Measurements from ENCODE around the gene TUBGCP3. TPM values are rescaled to one million over a fixed set of nuclear protein-coding genes. Genes with fewer than 3 reads are reported as not detected.

The TUBGCP3 gene
- total RNA-seq, 1 donor, result 17.0 TPM

- Histone ChIP-seq H3K4me3 (ENCODE audit: insufficient read depth, low read length) (no peak overlapping the region), H3K27me3 (ENCODE audit: insufficient read depth, low read length) (no peaks in the 10 kb centered on the region), H3K4me2 (ENCODE audit: insufficient read depth, low read length) (no peak overlapping the region), H3K9me3 (ENCODE audit: low read depth, low read length) (no peaks in the 10 kb centered on the region), H3K36me3 (ENCODE audit: insufficient read depth, low read length) (peaks cover 24% of the 10 kb centered on the region), H3K27ac (ENCODE audit: low read depth, low read length) (no peak overlapping the region), H3K79me2 (ENCODE audit: insufficient read depth, low read length) (no peaks in the 10 kb centered on the region), H4K20me1 (ENCODE audit: insufficient read depth, low read length) (no peaks in the 10 kb centered on the region), H2AFZ (ENCODE audit: low read length) (no peak overlapping the region), H3K4me1 (ENCODE audit: insufficient read depth, low read length) (no peaks in the 10 kb centered on the region)
- no peak for DNase-seq (ENCODE audit: insufficient read length, low spot score, missing footprints)
- no peak for TF ChIP-seq CTCF (IDR thresholded peaks at IDR 0.05; ENCODE audit: extremely low read depth, low read depth, low read length)
Measured at GRCh38 chr13:112519517-112520060, 68.4 kb downstream of the TUBGCP3 start.

DNA sequence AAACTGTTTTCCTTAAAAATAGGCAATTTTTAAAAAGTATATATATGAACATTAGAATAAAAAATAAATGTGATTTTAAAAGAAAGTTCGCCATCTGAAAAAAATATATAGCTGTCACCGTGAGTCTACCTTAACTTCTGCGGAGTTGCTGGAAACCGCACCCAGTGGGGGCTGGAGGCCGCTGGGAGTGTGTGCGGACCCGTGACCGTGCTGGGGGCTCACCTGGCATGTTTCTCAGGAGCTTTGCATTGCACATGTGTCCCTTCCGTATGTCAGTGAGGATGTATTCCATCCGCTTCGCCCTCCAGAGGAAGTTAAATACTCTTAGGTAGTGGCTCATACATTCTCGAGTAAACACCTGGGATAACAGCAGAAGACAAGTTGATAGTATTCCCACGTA lies 71.7 kb downstream of the TUBGCP3 start:
- no peak for TF ChIP-seq CTCF (IDR thresholded peaks at IDR 0.05; ENCODE audit: extremely low read depth, low read depth, low read length)
- H3K4me1 ChIP-seq (ENCODE audit: insufficient read depth, low read length), result peaks cover under 1% of the 10 kb centered on the region
- no peaks in the 10 kb centered on the region for H3K79me2 ChIP-seq (ENCODE audit: insufficient read depth, low read length)
- H3K36me3 ChIP-seq (ENCODE audit: insufficient read depth, low read length), result peaks cover 22% of the 10 kb centered on the region
- H3K4me2 ChIP-seq (ENCODE audit: insufficient read depth, low read length), result no peak overlapping the region
- H3K9me3 ChIP-seq (ENCODE audit: low read depth, low read length), result no peaks in the 10 kb centered on the region
- H2AFZ ChIP-seq (ENCODE audit: low read length), result no peak overlapping the region
- H4K20me1 ChIP-seq (ENCODE audit: insufficient read depth, low read length), result no peaks in the 10 kb centered on the region
- DNase-seq (ENCODE audit: insufficient read length, low spot score, missing footprints), result no peak
- H3K4me3 ChIP-seq (ENCODE audit: insufficient read depth, low read length), result no peak overlapping the region
- no peaks in the 10 kb centered on the region for H3K27me3 ChIP-seq (ENCODE audit: insufficient read depth, low read length)
- no peak overlapping the region for H3K27ac ChIP-seq (ENCODE audit: low read depth, low read length)

DNA sequence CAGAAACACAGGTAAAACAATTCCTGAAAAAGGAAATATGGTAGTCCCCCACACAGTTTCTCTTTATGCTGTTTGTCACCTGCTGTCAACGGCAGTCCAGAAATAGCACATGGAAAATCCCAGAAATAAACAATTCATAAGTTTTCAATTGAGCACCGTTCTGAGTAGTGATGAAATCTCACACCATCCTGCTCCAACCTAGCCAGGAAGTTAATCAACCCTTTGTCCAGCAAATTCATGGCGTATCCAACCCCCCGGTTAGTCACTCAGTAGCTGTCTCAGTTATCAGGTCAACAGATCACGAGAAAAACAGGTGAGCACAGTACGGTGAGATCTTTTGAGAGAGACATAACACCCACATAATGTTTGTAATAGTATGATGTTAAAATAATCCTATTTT lies 74.2 kb downstream of the TUBGCP3 start:
- Histone ChIP-seq H3K36me3 (ENCODE audit: insufficient read depth, low read length) (peaks cover 18% of the 10 kb centered on the region), H2AFZ (ENCODE audit: low read length) (no peak overlapping the region), H3K4me1 (ENCODE audit: insufficient read depth, low read length) (peaks cover 8% of the 10 kb centered on the region), H3K4me2 (ENCODE audit: insufficient read depth, low read length) (no peak overlapping the region), H3K79me2 (ENCODE audit: insufficient read depth, low read length) (no peaks in the 10 kb centered on the region), H3K27me3 (ENCODE audit: insufficient read depth, low read length) (no peaks in the 10 kb centered on the region), H3K4me3 (ENCODE audit: insufficient read depth, low read length) (no peak overlapping the region), H3K27ac (ENCODE audit: low read depth, low read length) (no peak overlapping the region), H3K9me3 (ENCODE audit: low read depth, low read length) (no peaks in the 10 kb centered on the region), H4K20me1 (ENCODE audit: insufficient read depth, low read length) (no peaks in the 10 kb centered on the region)
- no peak for DNase-seq (ENCODE audit: insufficient read length, low spot score, missing footprints)
- TF ChIP-seq CTCF (IDR thresholded peaks at IDR 0.05; ENCODE audit: extremely low read depth, low read depth, low read length), result no peak

- Histone ChIP-seq H3K9me3 (ENCODE audit: low read depth, low read length) (no peaks in the 10 kb centered on the region), H3K36me3 (ENCODE audit: insufficient read depth, low read length) (peaks cover 18% of the 10 kb centered on the region), H3K4me2 (ENCODE audit: insufficient read depth, low read length) (no peak overlapping the region), H2AFZ (ENCODE audit: low read length) (no peak overlapping the region), H3K4me3 (ENCODE audit: insufficient read depth, low read length) (no peak overlapping the region), H3K4me1 (ENCODE audit: insufficient read depth, low read length) (peaks cover 8% of the 10 kb centered on the region), H3K27ac (ENCODE audit: low read depth, low read length) (no peak overlapping the region), H3K27me3 (ENCODE audit: insufficient read depth, low read length) (no peaks in the 10 kb centered on the region), H4K20me1 (ENCODE audit: insufficient read depth, low read length) (no peaks in the 10 kb centered on the region), H3K79me2 (ENCODE audit: insufficient read depth, low read length) (no peaks in the 10 kb centered on the region)
- DNase-seq (ENCODE audit: insufficient read length, low spot score, missing footprints), result no peak
- no peak for TF ChIP-seq CTCF (IDR thresholded peaks at IDR 0.05; ENCODE audit: extremely low read depth, low read depth, low read length)
Measured at GRCh38 chr13:112510987-112511685, 76.8 kb downstream of the TUBGCP3 start.

Measured in osteoblast (primary cell).